DMS114 treated with DMSO at 0.1 percent for 48 hours (cell line): ENCODE data around the gene RSRC1.
"Not testable (repeated sequence)": the region's sequence is repeated elsewhere in the genome, so short reads cannot be mapped to it uniquely, and the experiment has no call there.

ENCODE experiments used
- DNase-seq: peaks from one replicate; lab custom pipeline; 2025; ENCODE audit not compliant: unreplicated experiment; lab: John Stamatoyannopoulos, UW

Gene RSRC1

GRCh38 chr3:158220575-158220974 lies 110.7 kb downstream of the RSRC1 start:
- DNase-seq: no peak

- DNase-seq: no peak
These were observed 111.5 kb downstream of the RSRC1 start for GRCh38 chr3:158221426-158221825.

GRCh38 chr3:158226429-158226828 lies 116.5 kb downstream of the RSRC1 start:
- DNase-seq: no peak

DNA sequence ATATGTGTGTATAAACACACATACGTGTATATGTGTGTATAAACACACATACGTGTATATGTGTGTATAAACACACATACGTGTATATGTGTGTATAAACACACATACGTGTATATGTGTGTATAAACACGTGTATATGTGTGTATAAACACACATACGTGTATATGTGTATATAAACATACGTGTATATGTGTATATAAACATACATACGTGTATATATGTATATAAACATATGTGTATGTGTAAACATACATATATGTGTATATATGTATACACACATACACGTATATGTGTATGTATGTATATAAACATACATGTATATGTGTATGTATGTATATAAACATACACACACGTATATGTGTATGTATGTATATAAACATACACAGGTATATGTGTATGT lies 119.1 kb downstream of the RSRC1 start:
- not testable (repeated sequence) for DNase-seq

GRCh38 chr3:158233791-158234190 lies 123.9 kb downstream of the RSRC1 start:
- no peak for DNase-seq

DNA sequence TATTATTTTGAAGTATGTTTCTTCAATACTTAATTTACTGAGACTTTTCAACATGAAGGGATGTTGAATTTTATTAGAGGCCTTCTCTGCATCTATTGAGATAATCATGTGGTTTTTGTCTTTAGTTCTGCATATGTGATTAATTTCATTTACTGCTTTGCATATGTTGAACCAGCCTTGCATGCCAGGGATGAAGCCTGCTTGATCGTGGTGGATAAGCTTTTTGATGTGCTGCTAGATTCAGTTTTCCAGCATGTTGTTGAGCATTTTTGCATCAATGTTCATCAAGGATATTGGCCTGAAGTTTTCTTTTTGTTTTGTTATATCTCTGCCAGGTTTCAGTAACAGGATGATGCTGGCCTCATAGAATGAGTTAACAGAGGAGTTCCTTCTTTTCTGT lies 134.4 kb downstream of the RSRC1 start:
- DNase-seq: no peak

DNA sequence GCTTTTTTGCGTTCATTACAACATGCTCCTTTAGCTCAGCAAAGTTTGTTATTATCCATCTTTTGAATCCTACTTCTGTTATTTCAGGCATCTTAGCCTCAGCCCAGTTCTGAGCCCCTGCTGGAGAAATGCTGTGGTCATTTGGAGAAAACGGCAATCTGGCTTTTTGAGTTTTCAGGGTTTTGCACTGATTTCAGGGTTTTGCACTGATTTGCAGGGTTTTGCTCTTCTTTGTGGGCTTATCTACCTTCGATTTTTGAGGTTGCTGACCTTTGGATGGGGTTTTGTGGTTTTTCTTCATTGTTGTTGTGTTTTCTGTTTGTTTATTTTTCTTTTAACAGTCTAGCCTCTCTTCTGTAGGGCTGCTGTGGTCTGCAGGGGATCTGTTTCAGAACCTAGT lies 137.4 kb downstream of the RSRC1 start:
- no peak for DNase-seq

- no peak for DNase-seq
These were observed 138.4 kb downstream of the RSRC1 start for GRCh38 chr3:158248261-158248660.

GRCh38 chr3:158249183-158249582 lies 139.3 kb downstream of the RSRC1 start:
- DNase-seq: no peak

- no peak for DNase-seq
These were observed 148.7 kb downstream of the RSRC1 start for GRCh38 chr3:158258619-158259018.

GRCh38 chr3:158260392-158260791 lies 150.5 kb downstream of the RSRC1 start:
- no peak for DNase-seq

GRCh38 chr3:158261371-158261991 lies 151.6 kb downstream of the RSRC1 start:
- no peak for DNase-seq

- no peak for DNase-seq
These were observed 155.0 kb downstream of the RSRC1 start for GRCh38 chr3:158264894-158265293.

DNA sequence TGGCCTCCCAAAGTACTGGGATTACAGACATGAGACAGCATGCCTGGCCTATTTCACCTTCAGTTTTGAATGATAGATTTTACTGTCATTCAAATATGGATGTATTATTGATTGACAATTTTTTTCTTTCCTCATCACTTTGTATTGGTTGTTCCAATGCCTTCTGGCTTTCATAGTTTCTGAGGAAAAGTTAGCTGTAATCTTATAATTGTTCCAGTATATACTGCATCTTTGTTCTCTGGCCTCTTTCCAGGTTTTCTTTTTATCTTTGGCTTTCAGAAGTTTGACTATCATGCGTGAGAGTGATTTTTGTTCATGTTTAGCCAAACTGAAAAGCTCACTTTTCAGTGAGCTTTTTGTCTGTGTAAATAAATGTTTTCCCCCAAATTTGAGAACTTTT lies 157.1 kb downstream of the RSRC1 start:
- DNase-seq: no peak

- no peak for DNase-seq
These were observed 160.1 kb downstream of the RSRC1 start for GRCh38 chr3:158269942-158270341.

- DNase-seq: no peak
These were observed 162.2 kb downstream of the RSRC1 start for GRCh38 chr3:158272081-158272480.

- DNase-seq: no peak
These were observed 163.8 kb downstream of the RSRC1 start for GRCh38 chr3:158273656-158274055.

- no peak for DNase-seq
These were observed 168.3 kb downstream of the RSRC1 start for GRCh38 chr3:158278187-158278586.

DNA sequence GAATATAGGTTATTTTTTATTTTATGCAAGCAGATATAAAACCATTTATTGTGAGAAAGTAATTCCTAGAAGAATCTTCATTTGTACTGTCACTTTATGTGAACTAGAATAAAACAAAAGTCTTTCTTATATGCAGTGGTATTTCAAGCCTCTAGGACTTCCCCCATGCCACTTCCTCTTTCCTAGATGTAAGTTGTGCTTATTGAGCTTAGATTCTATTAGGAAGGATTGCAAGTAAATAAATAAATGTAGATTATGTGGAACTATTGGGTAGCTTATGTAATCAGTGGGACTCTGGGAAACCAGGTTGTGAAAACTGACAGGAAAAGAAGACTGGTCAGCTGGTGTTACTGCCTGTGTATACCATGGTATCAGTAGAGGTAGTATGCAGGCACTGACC lies 169.7 kb downstream of the RSRC1 start:
- no peak for DNase-seq

GRCh38 chr3:158295771-158296170 lies 185.9 kb downstream of the RSRC1 start:
- no peak for DNase-seq

DNA sequence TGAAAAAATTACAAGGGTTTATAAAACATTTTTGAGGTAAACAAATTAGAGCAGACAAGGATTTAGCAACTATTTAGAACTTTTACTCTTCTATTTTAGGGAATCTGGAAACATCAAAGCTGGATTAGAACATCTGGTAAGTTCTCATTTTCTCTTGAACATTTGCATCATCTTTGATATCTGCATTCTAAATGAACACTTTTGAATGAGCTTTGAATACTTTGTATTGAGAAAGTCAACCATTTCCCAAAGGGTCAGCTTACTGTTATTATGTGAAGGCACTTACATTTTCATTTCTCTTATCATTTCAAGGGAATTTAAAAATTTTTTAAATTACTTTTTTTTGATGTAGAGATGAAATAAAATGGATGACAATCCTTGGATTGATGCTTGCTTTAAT lies 188.1 kb downstream of the RSRC1 start:
- DNase-seq: no peak

- no peak for DNase-seq
These were observed 198.5 kb downstream of the RSRC1 start for GRCh38 chr3:158308236-158308928.

GRCh38 chr3:158312560-158313141 lies 202.8 kb downstream of the RSRC1 start:
- DNase-seq: no peak
